ENCODE data around the gene IQSEC3. TPM values are rescaled to one million over a fixed set of nuclear protein-coding genes. Genes with fewer than 3 reads are reported as not detected.

Gene IQSEC3
- total RNA-seq, 4 donors from 2014 or later = 0.65 to 10.5 (median 0.76) TPM

DNA sequence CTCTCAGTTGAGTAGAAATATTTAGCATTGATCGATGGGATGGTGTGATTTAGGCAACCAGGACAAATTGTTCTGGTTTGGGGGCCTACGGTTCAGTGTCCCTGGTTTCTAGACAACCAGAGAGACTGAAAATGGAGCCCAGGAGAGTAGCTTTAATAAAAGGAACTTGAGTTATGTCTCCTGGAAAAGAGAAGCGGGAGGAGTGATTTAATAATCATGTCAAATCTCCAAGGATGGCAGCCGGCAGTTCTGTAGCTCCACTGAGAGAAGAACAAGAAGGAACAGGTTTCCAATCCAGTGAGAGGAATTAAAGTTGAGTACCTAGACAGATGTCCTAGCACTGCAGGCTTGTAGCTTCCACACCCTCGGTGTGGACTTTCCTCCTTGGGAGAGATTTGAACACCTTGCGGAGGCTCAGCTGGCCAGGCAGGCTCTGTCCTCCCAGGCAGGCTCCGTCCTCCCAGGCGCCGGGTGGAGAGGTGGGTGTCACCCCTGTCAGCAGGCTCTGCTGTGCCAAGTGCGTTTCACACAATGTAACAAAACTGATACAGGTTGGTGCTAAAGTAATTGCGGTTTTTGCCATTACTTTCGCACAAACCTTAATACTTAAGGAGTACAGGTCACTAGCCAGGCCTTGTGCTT, 101.5 kb downstream of the IQSEC3 start:
- TF ChIP-seq, protein P1, sequence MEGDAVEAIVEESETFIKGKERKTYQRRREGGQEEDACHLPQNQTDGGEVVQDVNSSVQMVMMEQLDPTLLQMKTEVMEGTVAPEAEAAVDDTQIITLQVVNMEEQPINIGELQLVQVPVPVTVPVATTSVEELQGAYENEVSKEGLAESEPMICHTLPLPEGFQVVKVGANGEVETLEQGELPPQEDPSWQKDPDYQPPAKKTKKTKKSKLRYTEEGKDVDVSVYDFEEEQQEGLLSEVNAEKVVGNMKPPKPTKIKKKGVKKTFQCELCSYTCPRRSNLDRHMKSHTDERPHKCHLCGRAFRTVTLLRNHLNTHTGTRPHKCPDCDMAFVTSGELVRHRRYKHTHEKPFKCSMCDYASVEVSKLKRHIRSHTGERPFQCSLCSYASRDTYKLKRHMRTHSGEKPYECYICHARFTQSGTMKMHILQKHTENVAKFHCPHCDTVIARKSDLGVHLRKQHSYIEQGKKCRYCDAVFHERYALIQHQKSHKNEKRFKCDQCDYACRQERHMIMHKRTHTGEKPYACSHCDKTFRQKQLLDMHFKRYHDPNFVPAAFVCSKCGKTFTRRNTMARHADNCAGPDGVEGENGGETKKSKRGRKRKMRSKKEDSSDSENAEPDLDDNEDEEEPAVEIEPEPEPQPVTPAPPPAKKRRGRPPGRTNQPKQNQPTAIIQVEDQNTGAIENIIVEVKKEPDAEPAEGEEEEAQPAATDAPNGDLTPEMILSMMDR (IDR thresholded peaks at IDR 0.05; ENCODE audit: low read depth) = no peak

DNA sequence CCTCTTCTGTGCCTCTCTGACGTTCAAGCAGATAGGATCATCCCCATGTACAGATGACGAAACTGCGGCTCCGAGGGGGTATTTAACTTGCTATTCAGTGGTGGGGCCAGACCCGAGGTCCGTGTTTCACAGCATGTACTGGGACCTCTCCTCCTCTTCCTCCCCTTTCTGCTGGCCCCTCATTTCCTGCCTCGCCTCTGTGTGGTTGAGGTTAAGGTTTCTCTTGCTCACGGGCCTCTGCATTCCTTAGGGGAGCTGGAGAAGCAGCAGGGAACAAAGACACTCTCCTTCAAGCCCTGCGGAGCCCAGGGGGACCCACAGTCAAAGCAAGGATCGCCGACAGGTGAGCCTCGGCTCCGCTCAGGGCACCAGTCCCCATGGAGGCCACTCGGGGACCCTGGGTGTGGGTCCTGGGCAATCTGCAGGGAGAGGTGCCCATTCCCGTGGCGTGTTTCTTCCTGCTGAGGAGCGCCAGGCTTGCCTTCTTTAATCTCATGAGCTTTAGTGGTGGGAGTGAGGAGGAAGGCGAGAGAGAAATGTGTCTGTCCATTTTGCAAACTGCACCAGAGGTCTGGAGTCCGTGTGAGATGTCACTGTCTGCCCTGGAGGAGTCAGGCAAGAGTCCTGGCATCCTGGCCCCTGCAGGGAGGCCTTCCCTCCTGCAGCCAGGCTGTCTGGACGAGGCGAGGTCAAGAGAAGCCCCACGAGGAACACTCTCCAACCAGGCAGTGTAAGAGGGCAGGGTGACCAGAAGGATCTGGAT, 102.4 kb downstream of the IQSEC3 start:
- TF ChIP-seq, protein P1 (IDR thresholded peaks at IDR 0.05; ENCODE audit: low read depth) = no peak

DNA sequence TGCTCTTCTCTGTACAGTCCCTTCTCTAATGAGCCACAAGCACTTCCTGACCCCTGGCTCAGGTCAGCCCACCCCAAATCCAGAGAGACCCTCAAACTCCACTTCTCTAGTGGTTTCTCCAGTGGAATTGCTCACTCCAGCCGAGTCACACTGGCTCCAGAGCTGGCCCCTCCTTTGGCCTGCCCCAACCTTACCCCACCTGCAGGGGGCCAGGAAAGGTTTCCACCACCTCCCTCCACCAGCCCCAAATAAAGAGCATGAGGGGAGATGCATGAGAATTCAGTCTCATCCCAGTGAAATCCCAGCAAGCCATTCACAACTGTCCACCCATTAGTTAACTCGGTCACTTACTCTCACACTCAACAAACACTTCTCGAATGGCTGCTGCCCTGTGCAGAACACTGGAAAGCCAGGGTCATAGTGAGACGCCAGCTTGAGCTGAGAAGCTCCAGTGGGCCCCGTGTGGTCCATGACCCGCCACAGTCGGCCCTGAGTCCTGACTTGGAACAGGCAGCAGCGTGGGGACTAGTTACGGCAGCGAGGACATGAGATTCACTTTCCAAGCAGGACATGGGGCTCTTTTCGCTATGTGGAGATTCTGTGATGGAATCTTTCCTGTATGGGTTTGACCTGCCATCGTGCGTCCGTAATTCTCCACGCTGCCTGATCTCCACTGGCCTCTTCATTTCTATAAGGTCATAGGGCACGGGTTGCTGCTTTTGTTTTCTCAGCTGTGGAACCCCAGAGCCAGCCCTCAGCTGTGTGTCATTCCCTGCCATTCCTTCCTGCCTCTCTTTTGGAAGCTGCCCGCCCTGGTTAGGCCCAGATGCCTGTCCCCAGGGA, 103.2 kb downstream of the IQSEC3 start:
- TF ChIP-seq, protein P1 (IDR thresholded peaks at IDR 0.05; ENCODE audit: low read depth) = no peak

DNA sequence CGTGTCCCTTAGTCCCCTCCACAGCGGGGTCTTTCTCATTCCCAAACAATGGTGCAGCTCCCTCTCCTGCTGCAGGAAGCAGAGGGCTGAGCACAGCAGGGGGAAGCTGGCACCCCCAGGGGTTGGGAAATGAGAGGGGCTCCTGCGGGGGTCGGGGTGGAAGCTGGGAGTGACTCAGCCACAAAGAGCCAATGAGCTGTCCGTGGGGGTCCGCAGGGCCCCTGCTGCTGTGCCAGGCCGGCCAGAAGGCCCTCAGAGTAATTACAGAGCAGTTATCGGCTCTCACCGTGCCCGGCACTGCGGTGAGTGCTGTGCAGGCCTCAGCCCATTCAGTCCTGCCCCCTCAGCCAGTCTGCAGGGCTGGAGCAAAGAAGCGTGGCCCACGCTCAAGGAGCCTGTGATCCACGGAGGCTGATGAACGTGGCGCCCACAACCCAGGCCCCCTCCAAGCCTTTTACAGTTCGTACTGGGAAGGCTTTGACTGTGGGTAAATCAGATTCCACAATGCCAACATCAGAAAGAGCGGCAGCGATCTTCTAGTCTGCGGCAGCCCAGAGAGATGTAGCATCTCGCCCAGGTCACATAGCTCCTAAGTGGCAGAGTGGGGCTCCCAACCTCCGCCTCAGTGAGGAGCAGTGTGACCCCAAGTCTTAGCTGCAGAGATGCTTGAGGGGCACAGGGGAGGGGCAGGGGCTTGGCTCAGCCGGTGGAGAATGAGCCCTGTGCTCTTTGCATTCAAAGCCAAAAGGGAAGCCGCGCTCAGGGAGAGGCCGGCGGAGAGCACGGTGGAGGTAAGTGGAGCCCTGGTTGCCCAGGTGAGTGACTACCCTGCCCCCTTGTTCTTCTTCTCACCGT, 104.0 kb downstream of the IQSEC3 start:
- TF ChIP-seq, protein P1 (IDR thresholded peaks at IDR 0.05; ENCODE audit: low read depth) = no peak

DNA sequence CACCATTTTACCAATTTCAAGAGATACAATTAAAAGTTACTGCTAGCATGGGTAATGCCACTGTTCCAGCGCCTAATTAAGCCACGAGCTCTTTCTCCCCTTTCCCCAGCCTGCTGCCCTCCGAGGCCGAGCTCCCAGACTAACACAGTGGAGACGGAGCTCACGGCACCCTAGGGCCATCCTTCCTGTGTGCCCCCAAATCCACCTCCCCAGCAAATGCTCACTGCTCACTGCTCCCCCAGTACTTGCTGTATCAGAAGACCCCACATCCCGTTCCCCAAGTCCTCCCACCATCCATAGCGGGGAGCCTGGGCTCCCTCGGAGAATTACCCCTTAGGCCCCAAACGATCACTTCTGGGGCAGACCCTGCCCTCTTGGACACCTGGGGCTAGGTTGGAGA, 104.7 kb downstream of the IQSEC3 start:
- TF ChIP-seq, protein P1 (IDR thresholded peaks at IDR 0.05; ENCODE audit: low read depth) = no peak

DNA sequence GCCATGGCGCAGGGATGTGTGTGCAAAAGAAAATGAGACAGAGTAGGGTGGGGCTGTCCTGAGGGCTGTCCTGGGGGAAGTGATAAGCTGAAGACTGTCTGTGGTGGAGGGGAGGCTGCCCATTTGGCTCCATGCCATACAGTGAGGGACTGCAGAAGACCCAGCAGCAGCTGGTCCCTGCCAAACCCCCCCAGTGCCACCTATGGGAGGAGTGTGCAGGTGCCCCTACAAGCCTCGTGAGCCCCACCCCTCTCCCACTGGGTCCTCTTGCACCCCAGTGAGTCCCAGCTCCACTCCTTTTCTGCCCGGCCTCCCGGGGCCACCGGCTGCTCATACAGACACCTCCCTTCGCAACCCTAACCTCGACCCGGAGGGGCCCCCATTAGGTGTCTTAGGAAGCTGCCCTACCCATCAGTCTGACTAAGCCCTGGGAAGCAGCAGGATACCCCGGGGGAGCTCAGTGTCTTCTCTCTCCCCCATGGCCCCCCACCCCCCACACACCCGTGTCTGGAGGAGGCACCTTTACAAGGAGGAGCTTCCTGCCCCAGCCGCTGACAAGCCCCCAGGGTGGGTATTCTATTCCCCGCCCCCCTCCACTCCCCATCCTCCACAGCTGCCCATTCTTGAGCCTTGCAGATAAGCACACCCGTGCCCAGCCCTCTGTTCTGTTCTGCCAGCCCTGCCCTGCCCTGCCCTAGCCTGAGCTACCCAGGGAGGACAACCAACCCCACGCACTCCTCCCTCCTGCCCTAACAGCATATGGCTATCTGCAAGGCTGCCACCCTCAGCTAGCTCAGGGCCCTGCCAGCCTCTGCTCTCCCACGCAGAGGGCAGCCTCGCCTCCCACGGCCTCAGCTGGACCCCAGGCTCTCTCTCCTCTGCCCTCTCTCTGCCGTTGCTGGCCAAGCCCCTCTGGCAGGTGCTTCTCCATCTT, 105.4 kb downstream of the IQSEC3 start:
- TF ChIP-seq, protein P1 (IDR thresholded peaks at IDR 0.05; ENCODE audit: low read depth) = no peak

All from subcutaneous adipose tissue (tissue), 4 donors.